Measurements from ENCODE around the gene MGAT3.
"Not testable (repeated sequence)": the region's sequence is repeated elsewhere in the genome, so short reads cannot be mapped to it uniquely, and the experiment has no call there.

The MGAT3 gene
- 0.06 to 1.9 (median 0.27) reads per million in 18 experiments for total RNA-seq

GRCh38 chr22:39456522-39457197 is at the start of gene MGAT3:
Gene MGAT3, plus strand, starts transcription at chr22:39457012. Its CDS starts 30,336 bp downstream, at chr22:39487348.
- no peak for DNase-seq

GRCh38 chr22:39408173-39408572 is 48.6 kb upstream of the MGAT3 start:
- peak; percentile 54 to 66 for DNase-seq

GRCh38 chr22:39408807-39409206 is 48.0 kb upstream of the MGAT3 start:
- DNase-seq = no peak

DNA sequence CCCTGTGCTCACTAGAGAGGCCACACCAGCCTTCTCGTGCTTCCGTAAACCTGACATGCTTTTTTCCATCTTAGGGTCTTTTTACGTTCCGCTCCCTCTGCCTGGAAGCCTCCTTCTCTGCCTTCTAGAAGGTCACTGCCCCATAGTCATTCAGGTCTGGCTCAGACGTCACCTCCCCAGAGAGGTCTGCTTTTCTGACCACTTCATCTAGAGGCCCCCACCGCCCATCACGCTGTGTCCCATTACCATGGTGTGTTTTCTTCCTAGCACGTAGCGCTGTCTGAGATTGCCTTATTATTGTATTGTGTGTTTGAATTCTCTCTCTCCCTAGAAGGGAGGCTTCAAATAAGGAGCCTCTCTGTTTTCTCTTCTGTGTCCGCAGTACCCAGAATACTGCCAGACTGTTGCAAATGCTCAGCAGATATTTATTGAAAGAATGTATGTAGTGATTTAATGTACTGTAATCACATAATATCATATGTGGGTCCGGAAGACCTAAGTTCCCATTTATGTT is 47.2 kb upstream of the MGAT3 start:
- DNase-seq = no peak

DNA sequence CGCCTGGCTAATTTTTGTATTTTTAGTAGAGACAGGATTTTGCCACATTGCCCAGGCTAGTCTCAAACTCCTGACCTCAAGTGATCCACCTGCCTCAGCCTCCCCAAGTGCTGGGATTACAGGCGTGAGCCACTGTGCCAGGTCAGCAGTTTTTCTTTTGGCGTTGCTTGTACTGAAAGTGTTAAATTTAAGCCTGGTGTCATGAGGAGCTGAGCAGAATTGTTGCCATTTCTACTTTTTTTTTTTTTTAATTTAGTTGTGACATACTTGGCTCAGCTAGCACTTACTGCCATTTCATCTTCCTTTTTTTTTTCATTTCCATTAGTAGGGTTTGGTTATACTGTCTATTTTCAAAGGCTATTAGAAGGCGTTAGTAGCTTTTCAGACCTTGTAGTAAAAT is 46.5 kb upstream of the MGAT3 start:
- DNase-seq = peak; percentile 49 to 83

GRCh38 chr22:39411828-39412365 is 44.9 kb upstream of the MGAT3 start:
- not testable (repeated sequence) for DNase-seq

GRCh38 chr22:39413204-39413603 is 43.6 kb upstream of the MGAT3 start:
- DNase-seq = not testable (repeated sequence)

- no peak for DNase-seq
Measured at GRCh38 chr22:39414377-39414776, 42.4 kb upstream of the MGAT3 start.

GRCh38 chr22:39414886-39415285 is 41.9 kb upstream of the MGAT3 start:
- DNase-seq = no peak

DNA sequence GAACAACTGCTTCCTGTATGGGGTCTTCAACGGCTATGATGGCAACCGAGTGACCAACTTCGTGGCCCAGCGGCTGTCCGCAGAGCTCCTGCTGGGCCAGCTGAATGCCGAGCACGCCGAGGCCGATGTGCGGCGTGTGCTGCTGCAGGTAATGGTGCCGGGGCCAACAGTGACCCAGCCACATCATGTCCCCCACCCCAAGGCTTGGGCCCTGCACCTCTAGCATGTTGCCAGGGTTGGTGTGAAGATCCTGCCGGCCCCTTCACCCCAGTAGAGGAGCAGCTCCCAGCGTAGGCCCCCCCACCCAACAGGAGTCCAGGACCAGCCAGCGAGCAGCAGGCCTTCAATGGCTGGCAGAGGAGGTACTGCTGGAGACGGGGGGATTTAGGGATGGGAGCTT is 41.3 kb upstream of the MGAT3 start:
- no peak for DNase-seq

DNA sequence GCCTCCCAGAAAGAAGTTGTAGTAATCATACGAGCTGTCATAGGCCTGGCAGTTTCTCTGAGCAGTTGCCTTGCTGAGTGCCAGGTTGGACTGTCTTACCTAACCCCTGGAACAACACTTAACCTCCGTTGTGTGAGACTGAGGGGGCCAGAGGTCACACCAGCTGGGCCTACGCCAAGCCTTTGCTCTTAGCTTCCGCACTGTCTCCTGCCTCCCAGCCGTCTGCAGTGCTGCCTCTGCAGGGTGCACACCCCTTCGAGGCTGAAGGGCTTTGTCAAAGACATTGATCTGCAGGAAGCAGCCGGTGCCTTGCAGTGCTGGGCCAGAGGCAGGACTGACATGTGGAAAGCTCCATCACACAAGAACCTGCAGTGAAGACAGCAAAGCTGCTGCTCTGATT is 40.5 kb upstream of the MGAT3 start:
- no peak for DNase-seq

- no peak for DNase-seq
Measured at GRCh38 chr22:39417641-39418040, 39.2 kb upstream of the MGAT3 start.

- no peak for DNase-seq
Measured at GRCh38 chr22:39418696-39419095, 38.1 kb upstream of the MGAT3 start.

DNA sequence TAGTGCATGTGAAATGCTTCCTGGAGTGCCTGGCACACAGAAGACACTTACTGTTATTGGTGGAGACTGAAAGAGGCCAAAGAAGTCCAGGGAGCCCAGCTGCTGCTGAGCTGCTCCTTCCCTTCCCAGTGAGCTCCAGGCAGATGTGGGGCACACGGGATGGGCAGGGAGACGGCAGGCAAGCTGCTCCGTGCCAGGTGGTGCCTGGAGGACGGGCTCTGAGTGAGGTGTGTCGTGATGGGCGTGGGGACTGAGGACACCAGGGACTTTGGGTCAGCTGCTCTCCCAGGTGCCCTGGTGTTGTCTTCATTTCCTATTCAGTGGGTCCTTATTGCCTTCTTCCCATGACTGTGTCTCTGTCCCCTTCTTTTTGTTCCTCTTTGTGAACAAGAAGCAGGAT is 37.7 kb upstream of the MGAT3 start:
- DNase-seq = no peak

DNA sequence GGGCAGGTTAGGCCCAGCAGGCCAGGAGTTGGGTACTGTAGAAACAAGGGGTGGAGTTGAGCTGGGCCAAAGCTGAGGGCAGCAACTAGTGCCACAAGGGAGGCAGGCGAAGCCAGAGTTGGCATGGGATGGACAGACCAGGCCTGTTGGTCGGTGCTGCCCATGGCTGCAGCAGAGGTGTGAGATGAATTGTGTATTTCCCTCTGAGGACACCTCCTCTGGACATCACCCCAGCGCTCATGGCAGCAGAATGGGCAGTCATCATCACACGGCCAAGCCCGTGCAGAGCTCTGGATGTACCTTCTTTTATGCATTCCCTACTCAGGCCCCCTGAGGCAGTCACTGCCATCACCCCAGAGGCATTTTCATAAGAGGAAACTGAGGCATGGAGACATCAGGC is 36.9 kb upstream of the MGAT3 start:
- no peak for DNase-seq

GRCh38 chr22:39421691-39422090 is 35.1 kb upstream of the MGAT3 start:
- no peak for DNase-seq

- no peak for DNase-seq
Measured at GRCh38 chr22:39422101-39422500, 34.7 kb upstream of the MGAT3 start.

GRCh38 chr22:39422721-39423120 is 34.1 kb upstream of the MGAT3 start:
- DNase-seq = no peak

DNA sequence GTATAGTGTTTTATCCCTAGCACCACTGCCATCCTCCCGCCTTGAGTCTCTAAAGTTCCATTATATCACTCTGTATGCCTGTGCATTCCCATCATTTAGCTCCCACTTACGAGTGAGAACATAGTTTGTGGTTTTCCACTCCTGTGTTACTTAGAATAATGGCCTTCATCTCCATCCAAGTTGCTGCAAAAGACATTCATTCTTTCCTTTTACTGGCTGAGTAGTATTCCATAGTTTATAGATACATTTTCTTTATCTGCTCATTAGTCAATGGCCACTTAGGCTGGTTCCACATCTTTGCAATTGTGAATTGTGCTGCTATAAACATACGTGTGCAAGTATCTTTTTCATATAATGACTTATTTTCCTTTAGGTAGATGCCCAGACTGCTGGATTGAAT is 32.8 kb upstream of the MGAT3 start:
- DNase-seq = no peak

DNA sequence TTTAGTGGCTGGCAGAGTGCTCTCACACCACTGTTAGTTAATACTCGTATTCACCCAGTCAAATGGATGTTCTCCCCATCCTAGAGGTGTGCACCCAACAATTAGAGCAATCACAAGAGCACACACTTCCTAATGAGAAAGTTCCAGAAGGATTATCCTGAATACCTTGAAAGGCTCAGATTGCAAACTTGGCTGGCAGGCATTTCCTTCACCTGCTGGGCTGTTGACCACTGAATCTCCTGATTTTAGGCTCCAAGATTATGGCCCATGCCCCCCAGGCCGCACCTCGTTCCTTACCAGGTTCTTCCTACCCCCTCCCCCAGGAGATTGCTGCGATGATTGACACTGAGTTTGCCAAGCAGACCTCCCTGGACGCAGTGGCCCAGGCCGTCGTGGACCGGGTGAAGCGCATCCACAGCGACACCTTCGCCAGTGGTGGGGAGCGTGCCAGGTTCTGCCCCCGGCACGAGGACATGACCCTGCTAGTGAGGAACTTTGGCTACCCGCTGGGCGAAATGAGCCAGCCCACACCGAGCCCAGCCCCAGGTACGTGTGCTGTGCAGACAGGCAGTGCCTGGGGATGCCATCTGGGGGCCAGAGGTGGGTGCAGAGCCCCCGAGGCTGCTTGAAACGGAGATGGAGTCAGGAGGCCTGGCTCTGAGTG is 30.3 kb upstream of the MGAT3 start:
- no peak for DNase-seq

- DNase-seq = no peak
Measured at GRCh38 chr22:39427751-39428596, 28.8 kb upstream of the MGAT3 start.

- DNase-seq = no peak
Measured at GRCh38 chr22:39428597-39429071, 28.2 kb upstream of the MGAT3 start.

DNA sequence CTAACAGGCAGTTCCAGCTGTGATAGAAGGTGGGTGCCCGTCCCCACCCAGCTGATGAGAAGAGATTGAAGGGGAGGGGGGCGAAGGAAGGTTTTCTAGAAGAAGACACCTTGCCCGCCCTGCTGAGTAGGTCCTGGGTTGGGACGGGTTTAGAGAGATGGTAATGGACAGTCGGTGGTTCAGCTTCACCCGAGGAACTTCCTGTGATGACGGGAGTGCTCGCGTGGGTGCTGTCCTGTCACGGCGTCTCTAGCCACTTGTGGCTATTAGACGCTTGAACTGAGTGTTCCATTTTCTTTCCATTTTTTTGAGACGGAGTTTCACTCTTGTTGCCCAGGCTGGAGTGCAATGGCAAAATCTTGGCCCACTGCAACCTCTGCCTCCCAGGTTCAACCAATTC is 27.6 kb upstream of the MGAT3 start:
- no peak for DNase-seq
